ENCODE results near the gene DYNLRB2.

DYNLRB2 gene

GRCh38 chr16:80540516-80541305, at the start of gene DYNLRB2:
TSS of gene DYNLRB2 (plus strand) at chr16:80540993. CDS start at chr16:80541077, 84 bp downstream.
- in situ Hi-C loops (cut with HindIII; ENCODE audit: low pct_ligation_motif_present, low pct_unique_long_range_greater_than_20kb, low sequenced_read_pairs): no loop called here
- DNase-seq: peak; percentile 98

GRCh38 chr16:80500116-80500859, 40.5 kb upstream of the DYNLRB2 start:
- DNase-seq: no peak
- in situ Hi-C loops (cut with HindIII; ENCODE audit: low pct_ligation_motif_present, low pct_unique_long_range_greater_than_20kb, low sequenced_read_pairs): no loop called here

DNA sequence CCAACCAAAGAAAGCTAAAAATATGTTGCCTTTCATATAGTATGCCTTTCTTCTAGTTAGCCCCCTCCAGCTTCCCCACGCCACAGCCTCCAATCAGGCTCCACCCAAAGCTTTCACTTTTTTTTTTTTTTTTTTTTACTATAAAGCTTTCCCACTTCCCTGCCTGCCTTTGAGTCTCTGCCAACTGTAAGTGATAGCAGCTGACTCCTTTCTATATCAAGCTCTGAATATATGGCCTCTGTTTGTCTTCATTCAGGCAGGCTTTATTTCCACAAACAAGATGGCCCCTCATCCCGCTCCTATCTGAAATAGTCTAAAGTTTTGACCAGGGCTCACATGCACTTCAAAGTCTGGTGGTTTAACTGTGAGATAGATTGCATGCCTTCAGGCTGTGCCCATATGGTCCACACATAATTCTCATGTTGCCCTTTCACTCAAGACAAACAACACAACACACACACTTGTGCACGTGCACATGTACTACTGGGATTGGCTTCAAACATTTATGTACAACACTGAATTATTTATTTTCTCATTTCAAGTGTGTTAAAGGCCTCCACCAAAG, 39.8 kb upstream of the DYNLRB2 start:
- no peak for DNase-seq
- in situ Hi-C loops (cut with HindIII; ENCODE audit: low pct_ligation_motif_present, low pct_unique_long_range_greater_than_20kb, low sequenced_read_pairs): no loop called here

DNA sequence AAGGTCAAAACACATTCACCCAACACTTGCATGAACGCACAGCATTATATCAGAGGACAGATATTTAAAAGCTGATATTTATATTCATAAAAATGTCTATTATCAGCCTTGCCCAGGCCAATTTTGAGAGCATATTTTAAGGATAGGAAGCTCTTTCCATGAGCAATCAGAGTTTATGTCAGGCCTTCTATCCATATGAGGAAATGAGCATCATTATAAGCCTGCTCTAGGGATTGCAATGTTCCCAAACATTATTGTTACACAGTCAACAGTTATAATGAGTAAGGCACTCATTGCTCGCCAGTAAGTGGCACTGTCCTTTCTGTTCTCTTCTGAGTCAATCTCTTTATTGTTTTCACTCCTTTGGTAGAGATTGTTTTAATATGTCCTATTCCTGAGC, 37.7 kb upstream of the DYNLRB2 start:
- in situ Hi-C loops (cut with HindIII; ENCODE audit: low pct_ligation_motif_present, low pct_unique_long_range_greater_than_20kb, low sequenced_read_pairs): no loop called here
- no peak for DNase-seq

DNA sequence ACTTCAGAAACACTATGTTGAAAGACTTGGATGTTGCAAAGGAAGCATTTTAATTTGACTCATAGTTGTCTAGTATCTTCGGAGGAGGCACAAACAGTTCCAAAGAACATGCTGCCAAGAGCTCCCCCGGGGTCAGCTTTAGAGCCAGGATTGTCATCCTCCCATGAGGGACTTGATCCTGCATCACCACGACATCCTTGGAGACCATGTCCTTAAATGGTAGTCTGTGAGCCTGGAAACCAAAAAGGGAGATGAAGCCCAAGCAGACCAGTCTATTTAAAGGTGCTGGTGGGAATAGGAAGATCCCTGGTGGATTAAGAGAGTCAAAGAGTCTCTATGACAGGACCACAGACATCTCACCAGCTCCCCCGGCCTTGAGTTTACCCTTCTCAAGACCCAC, 33.3 kb upstream of the DYNLRB2 start:
- in situ Hi-C loops (cut with HindIII; ENCODE audit: low pct_ligation_motif_present, low pct_unique_long_range_greater_than_20kb, low sequenced_read_pairs): no loop called here

DNA sequence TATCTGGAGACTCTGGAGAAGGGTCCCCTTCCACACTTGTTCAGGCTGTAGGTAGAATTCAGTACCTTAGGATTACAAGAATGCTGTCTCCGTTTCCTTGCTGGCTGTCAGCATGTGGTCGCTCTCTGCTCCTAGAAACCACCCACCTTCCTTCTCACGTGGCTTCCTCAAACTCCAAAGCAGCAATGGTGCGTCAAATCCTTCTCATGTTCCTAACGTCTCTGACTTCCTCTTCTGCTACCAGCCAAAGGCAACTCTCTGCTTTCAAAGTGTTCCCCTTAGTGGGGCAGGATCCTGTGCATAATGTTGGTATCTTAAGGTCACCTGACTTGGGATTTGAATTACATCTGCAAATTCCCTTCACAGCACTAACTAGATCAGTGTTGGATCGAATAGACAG, 30.9 kb upstream of the DYNLRB2 start:
- in situ Hi-C loops (cut with HindIII; ENCODE audit: low pct_ligation_motif_present, low pct_unique_long_range_greater_than_20kb, low sequenced_read_pairs): no loop called here
- DNase-seq: no peak

More for the DNA sequence above, 33.3 kb upstream of the DYNLRB2 start:
- DNase-seq: no peak

- DNase-seq: no peak
- in situ Hi-C loops (cut with HindIII; ENCODE audit: low pct_ligation_motif_present, low pct_unique_long_range_greater_than_20kb, low sequenced_read_pairs): no loop called here
Measured at GRCh38 chr16:80511824-80512592, 28.8 kb upstream of the DYNLRB2 start.

DNA sequence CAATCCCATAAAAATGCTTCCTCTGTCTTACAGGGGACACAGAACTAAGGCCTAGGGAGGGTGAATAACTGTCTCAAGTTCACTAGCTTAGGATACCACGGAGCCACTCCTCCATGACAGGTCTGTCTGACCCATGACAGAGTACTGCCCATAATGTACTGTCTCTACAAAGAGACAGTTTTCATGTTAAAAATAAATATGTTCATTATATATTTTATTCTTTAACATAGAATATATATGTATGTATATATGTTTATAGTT, 28.3 kb upstream of the DYNLRB2 start:
- no peak for DNase-seq
- in situ Hi-C loops (cut with HindIII; ENCODE audit: low pct_ligation_motif_present, low pct_unique_long_range_greater_than_20kb, low sequenced_read_pairs): no loop called here

- DNase-seq: no peak
- in situ Hi-C loops (cut with HindIII; ENCODE audit: low pct_ligation_motif_present, low pct_unique_long_range_greater_than_20kb, low sequenced_read_pairs): no loop called here
Measured at GRCh38 chr16:80515374-80515773, 25.4 kb upstream of the DYNLRB2 start.

- DNase-seq: no peak
- in situ Hi-C loops (cut with HindIII; ENCODE audit: low pct_ligation_motif_present, low pct_unique_long_range_greater_than_20kb, low sequenced_read_pairs): no loop called here
Measured at GRCh38 chr16:80517846-80518245, 22.9 kb upstream of the DYNLRB2 start.

DNA sequence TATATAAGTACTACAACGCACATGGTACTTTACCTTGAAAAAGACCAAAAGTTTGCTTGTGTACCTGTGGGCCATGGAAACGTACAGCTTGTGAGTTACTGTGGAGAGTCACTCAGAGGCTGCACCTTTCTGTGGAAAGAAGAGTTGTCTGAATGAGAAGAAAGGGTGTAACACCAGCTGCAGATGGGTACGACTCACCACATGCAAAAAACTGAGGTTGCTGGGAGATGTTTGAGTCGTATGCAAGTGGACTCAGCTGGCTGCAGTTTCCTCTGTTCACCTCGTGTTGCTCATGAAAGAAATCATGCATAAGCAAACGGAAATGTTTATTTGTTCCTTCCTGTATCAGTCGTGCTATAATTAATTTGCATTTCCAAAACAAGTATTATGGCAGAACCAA, 22.4 kb upstream of the DYNLRB2 start:
- in situ Hi-C loops (cut with HindIII; ENCODE audit: low pct_ligation_motif_present, low pct_unique_long_range_greater_than_20kb, low sequenced_read_pairs): no loop called here
- no peak for DNase-seq

DNA sequence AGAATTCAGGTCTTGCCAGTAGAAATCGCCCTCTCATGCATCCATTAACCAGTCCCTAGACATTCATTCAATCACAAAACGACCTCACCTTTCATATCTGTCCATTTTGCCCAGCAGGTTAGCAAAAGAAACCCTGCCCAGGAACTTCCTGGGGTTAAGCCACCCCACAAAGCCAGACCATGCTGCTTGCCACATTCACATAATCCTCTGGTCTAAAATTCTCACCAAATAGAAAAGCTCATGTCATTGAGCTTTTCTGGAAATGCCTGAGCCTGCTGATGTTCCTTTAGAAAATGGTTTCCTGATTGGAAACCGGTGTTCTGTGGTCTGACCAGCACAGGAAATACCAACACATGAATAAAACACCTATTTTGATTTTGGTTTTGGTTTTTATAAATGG, 21.6 kb upstream of the DYNLRB2 start:
- in situ Hi-C loops (cut with HindIII; ENCODE audit: low pct_ligation_motif_present, low pct_unique_long_range_greater_than_20kb, low sequenced_read_pairs): no loop called here
- DNase-seq: no peak

GRCh38 chr16:80525420-80525819, 15.4 kb upstream of the DYNLRB2 start:
- no peak for DNase-seq
- in situ Hi-C loops (cut with HindIII; ENCODE audit: low pct_ligation_motif_present, low pct_unique_long_range_greater_than_20kb, low sequenced_read_pairs): no loop called here

GRCh38 chr16:80526418-80527061, 14.3 kb upstream of the DYNLRB2 start:
- peak; percentile 76 for DNase-seq
- in situ Hi-C loops (cut with HindIII; ENCODE audit: low pct_ligation_motif_present, low pct_unique_long_range_greater_than_20kb, low sequenced_read_pairs): no loop called here

GRCh38 chr16:80527297-80527696, 13.5 kb upstream of the DYNLRB2 start:
- DNase-seq: peak; percentile 63
- in situ Hi-C loops (cut with HindIII; ENCODE audit: low pct_ligation_motif_present, low pct_unique_long_range_greater_than_20kb, low sequenced_read_pairs): no loop called here

DNA sequence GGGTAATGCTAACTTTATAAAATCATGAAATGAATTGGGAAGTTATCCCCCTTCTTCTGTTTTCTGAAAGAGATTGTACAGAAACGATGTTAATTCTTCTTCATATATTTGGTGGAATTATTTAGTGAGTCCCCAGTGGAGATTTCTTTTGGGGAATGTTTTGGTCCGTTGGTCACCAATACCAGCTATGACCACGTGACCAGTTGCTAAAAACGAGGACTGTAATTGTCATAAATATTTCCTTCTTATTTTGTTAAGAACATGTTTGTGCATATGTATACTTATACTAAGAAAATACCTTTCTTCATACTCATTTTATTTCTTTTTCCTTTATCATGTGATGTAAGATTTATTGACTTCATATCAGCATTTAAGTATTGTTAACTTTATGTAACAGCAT, 10.3 kb upstream of the DYNLRB2 start:
- DNase-seq: no peak
- in situ Hi-C loops (cut with HindIII; ENCODE audit: low pct_ligation_motif_present, low pct_unique_long_range_greater_than_20kb, low sequenced_read_pairs): no loop called here

DNA sequence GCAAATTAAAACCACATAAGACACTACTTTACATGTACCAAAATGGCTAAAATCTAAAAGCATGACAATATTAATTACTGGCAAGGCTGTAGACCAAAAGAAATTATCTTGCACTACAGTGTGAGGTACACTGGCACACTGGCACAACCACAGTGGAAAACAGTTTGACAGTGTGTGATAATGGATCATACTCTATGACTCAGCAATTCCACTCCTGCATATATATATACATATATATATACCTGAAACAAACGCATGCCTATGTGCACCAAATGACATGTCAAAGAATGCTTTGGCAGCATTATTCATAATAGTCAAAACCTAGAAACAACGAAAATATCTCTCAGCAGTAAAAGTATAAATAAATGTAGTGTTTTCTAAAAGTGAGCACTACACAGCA, 4.6 kb upstream of the DYNLRB2 start:
- in situ Hi-C loops (cut with HindIII; ENCODE audit: low pct_ligation_motif_present, low pct_unique_long_range_greater_than_20kb, low sequenced_read_pairs): no loop called here
- no peak for DNase-seq

GRCh38 chr16:80541306-80541694, 507 bp downstream of the DYNLRB2 start:
- in situ Hi-C loops (cut with HindIII; ENCODE audit: low pct_ligation_motif_present, low pct_unique_long_range_greater_than_20kb, low sequenced_read_pairs): no loop called here
- no peak for DNase-seq

DNA sequence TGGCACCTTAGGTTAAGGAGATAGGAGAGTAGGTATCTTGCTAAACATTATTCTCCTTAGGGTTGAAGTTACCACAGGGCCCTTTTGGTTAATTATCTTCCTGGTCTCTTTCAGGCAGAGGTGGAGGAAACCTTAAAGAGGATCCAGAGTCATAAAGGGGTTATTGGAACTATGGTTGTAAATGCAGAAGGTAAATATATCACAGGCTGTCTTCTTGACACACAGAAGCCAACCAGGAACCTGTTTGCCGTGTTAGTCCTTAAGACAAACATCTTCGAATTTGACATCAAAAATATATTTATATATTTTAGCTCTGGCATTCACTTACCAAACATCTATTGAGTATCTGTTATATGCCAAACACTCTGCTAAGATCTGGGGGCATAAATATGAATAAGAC, 2.4 kb downstream of the DYNLRB2 start:
- in situ Hi-C loops (cut with HindIII; ENCODE audit: low pct_ligation_motif_present, low pct_unique_long_range_greater_than_20kb, low sequenced_read_pairs): no loop called here
- DNase-seq: no peak
